Cardiac muscle cell (in vitro differentiated cells and primary cell): Measurements from ENCODE around the gene PIM3. TPM values are rescaled to one million over a fixed set of nuclear protein-coding genes. Genes with fewer than 3 reads are reported as not detected.

Experiments used
- DNase-seq, 2 donors: peaks; one replicate each; pipeline versions ENCODE4 v3.0.0 to v3.0.0-alpha.2; 2010 to 2017; ENCODE audit warnings: low read depth in 1 of 2, low spot score in 1 of 2
- H3K27ac ChIP-seq: fragments of 200-600 bp; sonication (generic); 2 replicates; pipeline ENCODE4 v1.5.1; 2016
- H3K27me3 ChIP-seq: fragments of 200-600 bp; sonication (generic); 2 replicates; pipeline ENCODE4 v1.6.0; 2016; ENCODE audit warnings: control low read depth
- H3K36me3 ChIP-seq: fragments of 200-600 bp; sonication (generic); 2 replicates; pipeline ENCODE4 v1.5.1; 2016; ENCODE audit warnings: control low read depth
- H3K4me1 ChIP-seq: fragments of 200-600 bp; sonication (generic); 2 replicates; pipeline ENCODE4 v1.8.1; 2017; ENCODE audit warnings: low read depth, mild to moderate bottlenecking, mixed run types
- H3K4me3 ChIP-seq: fragments of 200-600 bp; sonication (generic); 2 replicates; pipeline ENCODE4 v1.5.1; 2016; ENCODE audit warnings: mild to moderate bottlenecking
- H3K9me3 ChIP-seq: fragments of 200-600 bp; sonication (generic); 2 replicates; pipeline ENCODE4 v1.5.1; 2017; ENCODE audit warnings: low read depth, mild to moderate bottlenecking, control low read depth
- polyA plus RNA-seq: library from polyadenylated mRNA; unstranded; fragments of >200 nt; fragmentation: Nextera tagmentation; extraction: Ambion mirVana; gene quantifications from 2 replicates; pipeline ENCODE4 v1.2.1, GENCODE V29; 2016
- total RNA-seq: library from RNA; depleted of rRNA; stranded (reverse); fragments of >200 nt; gene quantifications from 2 replicates; pipeline ENCODE4 v1.2.3, GENCODE V29; 2016
- TF ChIP-seq, protein P1 (sequence below): IDR thresholded peaks from 2 replicates; pipeline ENCODE4 v1.5.1; 2012; ENCODE audit warnings: low read depth, mild to moderate bottlenecking, low read length

The PIM3 gene
- total and polyA plus RNA-seq, 2 experiments from 2014 or later = 46.1 to 62.2 TPM

DNA sequence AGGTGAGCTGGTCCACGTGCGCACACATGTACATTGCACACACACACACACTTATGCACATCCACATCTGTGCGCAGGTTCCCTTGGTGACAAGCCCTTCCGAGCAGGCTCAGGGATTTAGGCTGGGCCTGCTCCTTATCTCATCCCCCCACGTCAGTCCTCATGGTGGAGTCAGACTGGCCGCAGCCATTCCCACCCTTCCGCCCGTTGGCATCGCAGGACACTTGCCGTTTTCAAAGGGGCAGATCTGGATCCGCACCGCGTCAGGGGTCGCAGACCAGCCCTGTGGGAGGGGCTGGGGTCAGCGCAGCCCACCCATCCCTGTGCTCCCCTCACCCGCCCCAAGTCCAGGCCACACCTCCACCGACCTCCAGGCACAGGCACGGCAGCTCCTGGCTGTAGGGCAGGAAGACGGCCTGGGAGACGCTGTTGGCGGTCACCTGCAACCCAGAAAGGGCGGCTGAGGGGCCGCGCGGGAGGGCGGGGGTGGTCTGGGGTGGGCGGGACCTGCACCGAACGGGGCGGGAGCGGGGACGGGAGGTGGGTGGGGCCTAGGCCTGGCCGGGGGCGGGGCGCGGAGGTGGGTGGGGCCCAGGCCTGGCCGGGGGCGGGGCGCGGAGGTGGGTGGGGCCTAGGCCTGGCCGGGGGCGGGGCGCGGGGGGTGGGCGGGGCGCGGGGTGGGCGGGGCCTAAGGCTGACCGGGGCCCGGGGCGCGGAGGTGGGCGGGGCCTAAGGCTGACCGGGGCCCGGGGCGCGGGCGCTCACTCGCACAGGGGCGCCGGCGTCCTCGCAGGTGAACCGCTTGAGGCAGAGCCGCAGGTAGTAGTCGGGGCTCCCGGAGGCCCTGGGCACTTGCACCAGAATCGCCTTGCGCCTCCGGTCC is 38.7 kb downstream of the PIM3 start:
- Histone ChIP-seq H3K36me3 (no peaks in the 10 kb centered on the region), H3K27me3 (peaks cover 25% of the 10 kb centered on the region), H3K27ac (no peak overlapping the region), H3K4me3 (peak overlapping the region; percentile 34), H3K9me3 (no peaks in the 10 kb centered on the region), H3K4me1 (no peaks in the 10 kb centered on the region)
- peak in 1 of 2 donors; percentile 75 for DNase-seq
- TF ChIP-seq, protein P1, sequence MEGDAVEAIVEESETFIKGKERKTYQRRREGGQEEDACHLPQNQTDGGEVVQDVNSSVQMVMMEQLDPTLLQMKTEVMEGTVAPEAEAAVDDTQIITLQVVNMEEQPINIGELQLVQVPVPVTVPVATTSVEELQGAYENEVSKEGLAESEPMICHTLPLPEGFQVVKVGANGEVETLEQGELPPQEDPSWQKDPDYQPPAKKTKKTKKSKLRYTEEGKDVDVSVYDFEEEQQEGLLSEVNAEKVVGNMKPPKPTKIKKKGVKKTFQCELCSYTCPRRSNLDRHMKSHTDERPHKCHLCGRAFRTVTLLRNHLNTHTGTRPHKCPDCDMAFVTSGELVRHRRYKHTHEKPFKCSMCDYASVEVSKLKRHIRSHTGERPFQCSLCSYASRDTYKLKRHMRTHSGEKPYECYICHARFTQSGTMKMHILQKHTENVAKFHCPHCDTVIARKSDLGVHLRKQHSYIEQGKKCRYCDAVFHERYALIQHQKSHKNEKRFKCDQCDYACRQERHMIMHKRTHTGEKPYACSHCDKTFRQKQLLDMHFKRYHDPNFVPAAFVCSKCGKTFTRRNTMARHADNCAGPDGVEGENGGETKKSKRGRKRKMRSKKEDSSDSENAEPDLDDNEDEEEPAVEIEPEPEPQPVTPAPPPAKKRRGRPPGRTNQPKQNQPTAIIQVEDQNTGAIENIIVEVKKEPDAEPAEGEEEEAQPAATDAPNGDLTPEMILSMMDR = no peak

DNA sequence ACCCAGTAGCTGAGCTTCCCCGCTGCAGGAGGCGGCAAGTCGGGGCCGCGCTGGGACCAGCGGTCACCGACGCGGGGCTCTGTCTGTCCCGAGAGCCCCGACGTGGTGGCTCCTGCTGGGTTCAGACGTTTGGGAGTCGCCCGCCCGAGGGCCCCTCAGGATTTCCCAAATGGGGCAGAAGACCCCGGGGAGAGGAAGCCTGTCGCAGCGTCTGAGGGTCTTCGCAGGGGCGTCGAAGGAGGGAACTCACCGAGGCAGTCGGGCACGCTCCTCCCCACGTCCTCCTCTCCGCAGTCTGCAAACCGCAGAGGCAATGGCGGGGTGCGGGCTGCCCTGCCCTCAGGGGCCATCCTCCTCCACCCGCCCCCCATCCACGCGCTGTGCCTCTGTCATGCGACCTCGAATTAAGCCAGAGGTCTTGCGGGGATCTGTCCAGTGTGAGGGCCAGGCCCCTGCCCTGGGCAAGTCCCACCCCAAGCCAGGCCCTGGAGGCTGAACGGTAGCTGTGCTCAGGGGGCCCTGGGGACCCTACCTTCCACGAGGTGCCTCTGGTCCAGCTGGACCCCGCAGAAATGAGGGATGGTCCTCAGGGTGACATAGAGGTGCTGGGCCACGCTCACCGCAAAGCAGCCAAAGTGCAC is 39.5 kb downstream of the PIM3 start:
- TF ChIP-seq, protein P1 = no peak
- Histone ChIP-seq H3K4me1 (no peaks in the 10 kb centered on the region), H3K27ac (no peak overlapping the region), H3K4me3 (peak overlapping the region; percentile 34), H3K9me3 (no peaks in the 10 kb centered on the region), H3K27me3 (peaks cover 25% of the 10 kb centered on the region), H3K36me3 (no peaks in the 10 kb centered on the region)
- no peak for DNase-seq

- TF ChIP-seq, protein P1 = no peak
Measured at GRCh38 chr22:50000587-50001387, 40.2 kb downstream of the PIM3 start.

DNA sequence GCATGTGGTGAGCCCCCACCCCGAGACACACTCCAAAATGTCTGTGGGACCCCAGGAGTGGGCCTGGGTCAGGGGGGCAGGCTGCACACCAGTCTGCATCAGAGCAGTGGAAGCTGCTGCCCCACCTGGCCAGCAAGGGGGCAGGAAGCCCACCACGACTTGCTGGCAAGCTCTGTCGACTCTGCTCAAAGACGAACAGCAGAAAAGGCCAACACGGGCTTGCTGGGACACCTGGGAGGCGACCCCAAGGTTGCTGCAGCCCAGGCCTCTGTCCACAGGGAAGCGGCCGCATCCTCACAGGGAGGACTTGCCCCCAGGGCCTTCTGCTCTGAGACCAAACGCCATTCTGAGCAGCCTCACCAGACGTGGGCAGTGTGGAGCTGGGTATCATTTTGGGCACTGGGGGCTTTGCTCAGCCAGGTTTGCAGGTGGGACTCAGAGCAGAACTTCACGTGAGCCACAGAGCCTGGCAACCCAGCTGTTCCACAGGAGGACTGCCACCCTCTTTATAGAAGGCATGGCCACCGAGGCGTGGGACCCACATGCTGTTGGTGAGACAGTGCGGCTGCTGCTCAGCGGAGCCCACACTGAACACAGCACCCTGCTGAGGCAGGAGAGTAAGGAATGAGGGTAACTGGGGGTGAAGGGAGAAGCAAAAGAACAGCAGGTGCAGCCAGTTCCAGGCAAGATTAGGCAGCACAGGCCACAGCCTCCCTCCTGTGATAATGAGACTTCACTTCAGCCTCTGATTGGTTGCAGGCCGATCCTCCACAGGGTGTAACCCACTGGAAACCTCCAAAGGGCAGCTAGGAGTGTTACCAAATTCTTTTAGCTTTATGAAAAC is 41.0 kb downstream of the PIM3 start:
- no peaks in the 10 kb centered on the region for H3K36me3 ChIP-seq
- H3K27me3 ChIP-seq = peaks cover 25% of the 10 kb centered on the region
- H3K4me3 ChIP-seq = no peak overlapping the region
- TF ChIP-seq, protein P1 = no peak
- H3K9me3 ChIP-seq = no peaks in the 10 kb centered on the region
- no peak overlapping the region for H3K27ac ChIP-seq
- DNase-seq = no peak
- H3K4me1 ChIP-seq = no peaks in the 10 kb centered on the region

More at GRCh38 chr22:50000587-50001387, 40.2 kb downstream of the PIM3 start:
- DNase-seq = no peak
- Histone ChIP-seq H3K9me3 (no peaks in the 10 kb centered on the region), H3K27ac (no peak overlapping the region), H3K36me3 (no peaks in the 10 kb centered on the region), H3K4me1 (no peaks in the 10 kb centered on the region), H3K27me3 (peaks cover 25% of the 10 kb centered on the region), H3K4me3 (no peak overlapping the region)
